Dendritic cell treated with granulocyte-macrophage colony-stimulating factor and Interleukin-4, amounts not matched to agents 40 ng/mL and 50 ng/mL, for 4 days (primary cell): ENCODE results near the gene GOPC.

Experiments used
- H3K27ac Mint-ChIP-seq: one replicate; pipeline ENCODE4 v1.8.0; 2022; ENCODE audit warnings: mild to moderate bottlenecking, mixed read lengths
- H3K27me3 Mint-ChIP-seq: one replicate; pipeline ENCODE4 v1.8.0; 2022; ENCODE audit warnings: mild to moderate bottlenecking, mixed read lengths
- H3K36me3 Mint-ChIP-seq: one replicate; pipeline ENCODE4 v1.8.0; 2022; ENCODE audit warnings: low read depth, mixed read lengths
- H3K4me1 Mint-ChIP-seq: one replicate; pipeline ENCODE4 v1.8.0; 2022; ENCODE audit warnings: low read depth, mixed read lengths
- H3K4me3 Mint-ChIP-seq: one replicate; pipeline ENCODE4 v1.8.0; 2022; ENCODE audit warnings: mild to moderate bottlenecking, moderate library complexity, mixed read lengths
- H3K9me3 Mint-ChIP-seq: one replicate; pipeline ENCODE4 v1.8.0; 2022; ENCODE audit warnings: mixed read lengths
- intact Hi-C: fragments of 100-400 bp; cut with micrococcal nuclease; formaldehyde crosslinking; loops from one replicate; pipeline ENCODE4 v1.15.0; 2022

The GOPC gene

DNA sequence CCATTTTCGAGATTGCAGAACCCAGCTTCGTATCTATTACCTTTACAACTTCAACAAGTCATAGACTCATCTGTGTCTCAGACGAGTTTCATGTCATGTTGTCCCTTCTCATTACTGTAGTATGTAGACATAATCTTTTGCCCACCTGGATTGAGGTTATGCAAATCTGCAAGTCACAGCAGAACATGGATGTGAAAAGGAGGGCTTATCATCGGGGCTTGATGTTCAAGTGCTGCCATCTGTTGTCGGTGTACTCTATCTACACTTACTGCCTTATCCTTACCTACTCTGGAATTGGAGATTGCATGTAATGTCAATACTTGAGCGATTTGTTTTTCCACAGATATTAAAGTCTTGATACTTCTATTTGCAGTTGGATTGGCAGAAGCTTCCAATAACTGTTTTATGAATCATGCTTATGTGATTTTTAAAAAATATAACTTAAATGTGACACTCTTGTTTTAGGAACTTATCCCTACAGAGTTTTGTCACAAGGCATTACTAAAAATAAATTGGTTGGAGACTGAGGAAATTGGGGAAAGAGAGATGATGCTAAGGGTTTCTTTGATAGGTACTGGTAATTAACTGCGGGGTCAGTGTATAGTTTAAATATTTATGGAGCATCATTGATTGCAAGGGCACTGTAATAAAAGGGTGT, 3.0 kb upstream of the GOPC start:
- no peak overlapping the region for H3K4me3 Mint-ChIP-seq
- H3K4me1 Mint-ChIP-seq, result peaks cover 31% of the 10 kb centered on the region
- H3K36me3 Mint-ChIP-seq, result peaks cover 15% of the 10 kb centered on the region
- intact Hi-C loops, result loop anchor here (1.0 kb wide), 2 partner anchors 155 to 259 kb away; no protein-coding TSS in a partner anchor
- H3K27me3 Mint-ChIP-seq, result no peaks in the 10 kb centered on the region
- no peaks in the 10 kb centered on the region for H3K9me3 Mint-ChIP-seq
- no peak overlapping the region for H3K27ac Mint-ChIP-seq

DNA sequence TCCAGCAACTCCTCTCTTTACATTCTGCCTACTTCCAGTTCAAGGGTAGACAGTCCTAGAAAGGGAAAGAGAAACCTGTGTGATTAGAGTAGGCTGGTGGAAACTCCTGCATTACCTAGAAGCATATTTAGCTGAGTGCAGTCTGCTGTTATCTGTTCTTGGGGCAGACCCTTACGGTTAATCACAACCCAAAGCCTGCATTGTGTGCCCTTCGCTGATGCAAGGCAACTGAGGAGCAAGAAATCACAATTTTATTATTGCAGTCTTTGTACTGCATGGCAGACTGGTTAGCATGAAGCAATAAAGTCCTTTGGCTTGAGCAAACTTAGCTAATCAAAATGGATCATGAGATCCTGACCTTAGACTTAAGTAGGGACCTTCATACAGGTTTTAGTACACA, 1.5 kb upstream of the GOPC start:
- H3K27me3 Mint-ChIP-seq, result no peaks in the 10 kb centered on the region
- H3K4me3 Mint-ChIP-seq, result no peak overlapping the region
- peaks cover 35% of the 10 kb centered on the region for H3K4me1 Mint-ChIP-seq
- intact Hi-C loops, result loop anchor here (5.0 kb wide), 2 partner anchors 47 to 73 kb away; partner anchors contain the start of gene NUS1
- H3K27ac Mint-ChIP-seq, result no peak overlapping the region
- H3K36me3 Mint-ChIP-seq, result peaks cover 23% of the 10 kb centered on the region
- no peaks in the 10 kb centered on the region for H3K9me3 Mint-ChIP-seq

DNA sequence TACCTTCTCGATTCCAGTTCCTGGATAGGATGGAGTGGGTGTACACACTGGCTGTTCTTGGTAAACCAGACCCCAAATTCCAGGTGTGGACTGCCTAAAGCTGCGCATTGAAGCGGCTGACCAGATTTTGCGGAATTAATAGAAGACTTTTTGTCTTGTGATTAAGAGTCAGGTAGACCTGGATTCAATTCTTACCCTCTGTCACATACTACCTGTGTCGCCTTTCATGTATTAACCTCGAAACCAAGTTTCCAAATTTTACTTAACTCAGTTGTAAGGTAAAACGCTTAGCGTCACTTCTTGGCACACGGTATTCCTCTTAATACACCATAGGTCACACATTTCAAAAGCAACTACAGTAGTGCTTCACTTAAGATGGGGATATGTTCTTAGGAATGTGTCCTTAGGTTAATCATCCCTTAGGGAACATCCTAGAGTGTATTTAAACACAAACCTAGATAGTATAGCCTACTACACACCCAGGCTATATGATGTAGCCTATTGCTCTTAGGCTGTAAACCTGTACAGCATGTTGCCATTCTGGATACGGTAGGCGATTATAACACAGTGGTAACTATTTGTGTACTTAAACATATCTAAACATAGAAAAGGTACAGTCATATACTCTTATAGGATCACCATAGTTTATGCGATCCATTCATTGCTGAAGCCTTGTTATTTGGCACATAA, 733 bp upstream of the GOPC start:
- peaks cover 30% of the 10 kb centered on the region for H3K36me3 Mint-ChIP-seq
- H3K27me3 Mint-ChIP-seq, result no peaks in the 10 kb centered on the region
- peaks cover 32% of the 10 kb centered on the region for H3K4me1 Mint-ChIP-seq
- intact Hi-C loops, result loop anchor here (1.0 to 5.0 kb wide), 3 partner anchors 46 to 121 kb away; partner anchors contain the start of genes DCBLD1 and NUS1
- H3K27ac Mint-ChIP-seq, result peak overlapping the region; percentile 92
- H3K9me3 Mint-ChIP-seq, result no peaks in the 10 kb centered on the region
- H3K4me3 Mint-ChIP-seq, result peak overlapping the region; percentile 97

DNA sequence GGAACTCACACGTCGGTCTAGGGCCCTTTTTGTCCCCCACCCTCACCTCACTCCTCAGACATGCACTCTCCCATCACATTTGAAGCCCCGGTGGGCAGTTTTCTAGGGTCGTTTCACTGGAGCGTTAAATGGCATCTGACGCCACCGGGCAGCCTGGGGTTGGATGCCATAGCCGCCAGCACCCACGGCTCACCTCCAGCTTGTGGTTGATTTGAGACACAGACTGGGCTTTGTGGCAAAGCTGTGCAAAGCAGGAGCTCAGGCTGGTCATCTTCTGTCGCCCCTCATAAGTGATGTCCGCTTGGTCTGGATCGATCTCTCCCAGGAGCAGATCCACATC, 530 bp downstream of the GOPC start:
- Mint-ChIP-seq H3K27ac (peak overlapping the region; percentile 92), H3K36me3 (peaks cover 42% of the 10 kb centered on the region), H3K4me3 (peak overlapping the region; percentile 97), H3K27me3 (no peaks in the 10 kb centered on the region), H3K9me3 (peaks cover 7% of the 10 kb centered on the region), H3K4me1 (peaks cover 20% of the 10 kb centered on the region)
- intact Hi-C loops, result loop anchor here (1.0 to 5.0 kb wide), 3 partner anchors 44 to 119 kb away; partner anchors contain the start of genes DCBLD1 and NUS1

DNA sequence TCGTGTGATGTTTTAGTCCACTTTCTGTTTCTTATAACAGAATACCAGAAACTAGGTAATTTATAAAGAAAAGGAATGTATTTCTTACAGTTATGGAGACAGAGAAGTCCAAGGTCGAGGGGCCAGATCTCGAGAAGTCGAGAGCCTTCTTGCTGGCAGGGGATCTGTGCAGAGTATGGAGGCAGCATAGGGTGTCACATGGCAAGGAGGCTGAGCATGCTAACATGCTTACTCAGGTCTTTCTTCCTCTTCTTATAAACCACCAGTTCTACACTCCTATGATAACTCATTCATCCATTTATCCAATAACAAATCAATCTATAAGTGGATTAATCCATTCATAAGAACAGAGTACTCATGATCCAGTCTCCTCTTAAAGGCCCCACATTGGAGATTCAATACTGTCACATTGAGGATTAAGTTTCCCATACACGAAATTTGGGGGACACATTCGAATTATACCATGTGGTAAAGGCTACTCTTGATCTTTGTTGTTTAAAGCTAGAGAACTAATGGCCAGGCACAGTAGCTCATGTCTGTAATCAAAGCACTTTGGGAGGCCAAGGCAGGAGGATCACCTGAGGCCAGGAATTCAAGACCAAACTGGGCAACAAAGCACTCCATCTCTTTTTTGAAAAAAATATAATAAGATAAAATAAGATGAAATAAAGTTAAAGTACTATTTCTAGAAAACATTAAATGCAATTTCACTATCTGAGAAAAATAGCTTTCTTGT, 2.1 kb downstream of the GOPC start:
- intact Hi-C loops, result loop anchor here (5.0 kb wide), 2 partner anchors 43 to 77 kb away; partner anchors contain the start of gene NUS1
- H3K4me3 Mint-ChIP-seq, result no peak overlapping the region
- peaks cover 53% of the 10 kb centered on the region for H3K36me3 Mint-ChIP-seq
- no peak overlapping the region for H3K27ac Mint-ChIP-seq
- H3K27me3 Mint-ChIP-seq, result no peaks in the 10 kb centered on the region
- H3K9me3 Mint-ChIP-seq, result peaks cover 15% of the 10 kb centered on the region
- H3K4me1 Mint-ChIP-seq, result peaks cover 21% of the 10 kb centered on the region

DNA sequence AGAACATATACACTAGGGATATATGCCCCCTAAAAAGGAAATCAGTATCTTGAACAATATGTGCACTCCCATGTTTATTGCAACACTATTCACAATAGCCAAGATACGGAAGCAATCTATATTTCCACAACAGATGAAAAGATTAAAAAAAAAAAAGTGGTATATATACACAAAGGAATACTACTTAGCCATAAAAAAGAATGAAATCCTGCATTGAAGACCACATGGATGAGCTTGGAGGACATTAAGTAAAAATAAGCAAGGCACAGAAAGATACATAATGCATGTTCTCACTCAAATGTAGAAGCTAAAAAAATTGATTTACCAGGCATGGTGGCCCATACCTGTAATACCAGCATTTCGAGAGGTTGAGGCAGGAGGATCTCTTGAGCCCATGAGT, 4.6 kb downstream of the GOPC start:
- intact Hi-C loops, result no loop called here
- H3K9me3 Mint-ChIP-seq, result peaks cover 15% of the 10 kb centered on the region
- H3K27ac Mint-ChIP-seq, result no peak overlapping the region
- peaks cover 22% of the 10 kb centered on the region for H3K4me1 Mint-ChIP-seq
- H3K36me3 Mint-ChIP-seq, result peaks cover 52% of the 10 kb centered on the region
- no peak overlapping the region for H3K4me3 Mint-ChIP-seq
- H3K27me3 Mint-ChIP-seq, result no peaks in the 10 kb centered on the region

DNA sequence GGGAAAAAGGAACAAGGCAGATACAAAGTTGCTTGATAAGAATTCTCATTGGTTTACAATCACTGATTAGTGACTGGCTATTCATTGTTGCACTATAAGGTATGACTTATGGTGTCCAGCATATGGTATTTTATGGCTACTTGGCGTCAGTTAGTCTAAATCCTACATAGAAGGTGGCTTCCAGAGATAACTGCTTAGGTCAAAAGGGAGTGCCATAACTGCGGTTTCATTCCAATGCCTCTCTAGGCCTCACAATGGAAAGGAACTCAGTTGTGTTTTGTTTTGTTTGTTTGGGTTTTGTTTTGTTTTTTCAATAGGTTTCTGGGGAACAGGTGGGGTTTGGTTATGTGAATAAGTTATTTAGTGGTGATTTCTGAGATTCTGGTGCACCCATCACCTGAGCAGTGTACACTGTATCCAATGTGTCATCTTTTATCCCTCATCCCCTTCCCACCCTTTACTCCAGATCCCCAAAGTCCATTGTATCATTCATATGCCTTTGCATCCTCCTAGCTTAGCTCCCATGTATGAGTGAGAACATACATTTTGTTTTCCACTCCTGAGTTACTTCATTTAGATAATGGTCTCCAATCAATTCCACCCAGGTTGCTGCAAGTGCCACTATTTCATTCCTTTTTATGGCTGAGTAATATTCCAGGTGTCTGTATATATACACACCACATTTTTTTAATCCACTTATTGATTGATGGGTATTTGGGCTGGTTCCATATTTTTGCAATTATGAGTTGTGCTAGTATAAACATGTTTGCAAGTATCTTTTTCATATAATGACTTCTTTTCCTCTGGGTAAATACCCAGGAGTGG, 7.0 kb downstream of the GOPC start:
- Mint-ChIP-seq H3K27ac (no peak overlapping the region), H3K36me3 (peaks cover 44% of the 10 kb centered on the region), H3K27me3 (no peaks in the 10 kb centered on the region)

DNA sequence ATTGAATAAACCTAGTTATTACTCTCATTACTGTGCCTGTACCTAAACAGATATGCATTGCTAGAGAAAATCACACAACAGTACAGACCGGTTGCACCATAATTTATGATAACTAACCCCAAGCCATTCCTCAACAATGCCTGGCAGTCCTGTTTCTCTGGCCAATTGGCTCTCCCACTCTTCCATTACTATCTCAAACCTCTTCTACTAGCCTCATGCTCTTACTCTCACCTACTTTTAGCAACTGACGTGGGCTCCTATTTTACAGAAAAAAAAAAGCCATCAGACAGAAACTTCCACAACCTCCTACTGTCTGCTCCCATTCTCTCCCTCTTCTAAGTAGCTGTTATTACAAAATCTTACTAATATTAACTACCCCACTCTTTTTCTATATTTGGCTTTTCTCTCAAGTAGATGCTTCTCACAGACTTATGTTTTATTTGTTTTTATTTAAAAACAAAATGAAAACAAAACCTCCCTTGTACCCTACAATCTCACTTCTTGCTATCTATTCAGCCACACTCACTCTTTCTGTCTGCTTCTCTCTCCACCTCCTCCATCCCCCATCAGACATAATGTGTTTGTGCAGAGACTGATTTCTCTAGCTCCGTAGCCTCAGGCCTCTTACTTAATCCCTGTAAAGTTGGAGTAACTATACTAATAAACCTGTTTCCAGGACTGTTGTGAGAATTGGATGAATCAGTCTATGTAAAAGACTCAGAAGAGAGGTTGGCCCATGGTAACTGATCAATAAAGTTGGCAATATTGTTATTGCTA, 9.1 kb downstream of the GOPC start:
- peaks cover 14% of the 10 kb centered on the region for H3K4me1 Mint-ChIP-seq
- no peak overlapping the region for H3K4me3 Mint-ChIP-seq
- no peaks in the 10 kb centered on the region for H3K27me3 Mint-ChIP-seq
- intact Hi-C loops, result no loop called here
- H3K9me3 Mint-ChIP-seq, result peaks cover 15% of the 10 kb centered on the region
- H3K27ac Mint-ChIP-seq, result no peak overlapping the region
- peaks cover 47% of the 10 kb centered on the region for H3K36me3 Mint-ChIP-seq

More for the DNA sequence above, 7.0 kb downstream of the GOPC start:
- no peak overlapping the region for H3K4me3 Mint-ChIP-seq
- peaks cover 18% of the 10 kb centered on the region for H3K4me1 Mint-ChIP-seq
- peaks cover 15% of the 10 kb centered on the region for H3K9me3 Mint-ChIP-seq
- intact Hi-C loops, result no loop called here

DNA sequence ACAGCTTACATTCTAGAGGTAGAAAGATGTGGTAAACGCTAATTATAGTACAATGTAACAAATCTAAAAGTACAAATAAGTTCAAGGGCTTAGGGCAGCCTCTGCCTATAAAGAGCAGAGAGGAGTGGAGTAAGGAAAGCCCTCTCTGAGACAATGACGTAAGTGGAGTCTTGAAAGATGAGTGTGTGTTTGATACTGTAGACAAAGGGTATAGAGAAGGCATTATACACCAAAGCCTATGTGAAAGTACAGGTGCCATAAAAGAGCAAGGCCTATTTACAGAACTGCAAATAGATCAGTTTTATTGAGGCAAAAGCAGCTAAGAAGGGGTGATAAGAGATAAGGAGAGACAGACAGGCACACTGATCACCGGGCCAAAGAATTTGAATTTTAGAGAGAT, 10.9 kb downstream of the GOPC start:
- Mint-ChIP-seq H3K4me1 (peaks cover 19% of the 10 kb centered on the region), H3K27me3 (no peaks in the 10 kb centered on the region), H3K9me3 (peaks cover 7% of the 10 kb centered on the region), H3K4me3 (no peak overlapping the region), H3K27ac (no peak overlapping the region), H3K36me3 (peaks cover 42% of the 10 kb centered on the region)
- intact Hi-C loops, result no loop called here

DNA sequence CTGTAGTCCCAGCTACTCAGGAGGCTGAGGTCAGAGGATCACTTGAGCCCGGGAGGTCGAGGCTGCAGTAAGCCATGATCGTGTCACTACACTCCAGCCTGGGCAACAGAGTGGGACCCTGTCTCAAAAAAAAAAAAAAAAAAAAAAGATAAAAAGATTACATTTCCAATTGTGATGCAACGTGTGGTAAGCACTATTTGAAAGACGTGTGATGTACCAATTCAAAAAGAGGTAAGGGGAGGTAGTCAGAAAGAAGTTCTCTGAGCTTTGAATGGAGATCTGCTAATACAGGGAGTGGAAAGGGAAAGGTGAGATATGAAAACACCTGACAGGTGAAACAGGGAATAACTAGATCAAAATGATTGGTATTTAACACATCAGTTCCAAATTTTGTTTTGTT, 11.9 kb downstream of the GOPC start:
- no peaks in the 10 kb centered on the region for H3K27me3 Mint-ChIP-seq
- H3K4me3 Mint-ChIP-seq, result no peak overlapping the region
- H3K27ac Mint-ChIP-seq, result no peak overlapping the region
- H3K4me1 Mint-ChIP-seq, result peaks cover 19% of the 10 kb centered on the region
- peaks cover 39% of the 10 kb centered on the region for H3K36me3 Mint-ChIP-seq
- no peaks in the 10 kb centered on the region for H3K9me3 Mint-ChIP-seq
- intact Hi-C loops, result no loop called here

DNA sequence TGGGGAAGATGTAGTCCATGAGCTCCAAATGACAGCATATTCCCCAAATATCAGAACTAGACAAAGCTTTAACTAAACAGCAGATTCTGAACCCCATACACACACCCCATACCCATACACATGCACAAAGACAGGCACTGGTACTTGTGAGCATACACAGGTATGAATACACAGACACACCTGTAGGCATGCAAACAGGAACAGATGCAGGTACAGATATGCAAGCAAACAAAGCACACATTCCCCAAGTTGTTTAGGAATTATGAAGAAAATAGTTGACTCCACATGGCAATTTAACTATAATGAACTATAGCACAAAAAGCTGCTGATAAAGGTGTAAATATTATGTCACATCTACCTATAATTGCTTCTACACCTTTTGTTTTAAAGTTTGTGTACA, 16.7 kb downstream of the GOPC start:
- Mint-ChIP-seq H3K9me3 (no peaks in the 10 kb centered on the region), H3K4me1 (peaks cover 20% of the 10 kb centered on the region), H3K4me3 (no peak overlapping the region), H3K27ac (no peak overlapping the region), H3K27me3 (no peaks in the 10 kb centered on the region), H3K36me3 (peaks cover 61% of the 10 kb centered on the region)
- intact Hi-C loops, result no loop called here

DNA sequence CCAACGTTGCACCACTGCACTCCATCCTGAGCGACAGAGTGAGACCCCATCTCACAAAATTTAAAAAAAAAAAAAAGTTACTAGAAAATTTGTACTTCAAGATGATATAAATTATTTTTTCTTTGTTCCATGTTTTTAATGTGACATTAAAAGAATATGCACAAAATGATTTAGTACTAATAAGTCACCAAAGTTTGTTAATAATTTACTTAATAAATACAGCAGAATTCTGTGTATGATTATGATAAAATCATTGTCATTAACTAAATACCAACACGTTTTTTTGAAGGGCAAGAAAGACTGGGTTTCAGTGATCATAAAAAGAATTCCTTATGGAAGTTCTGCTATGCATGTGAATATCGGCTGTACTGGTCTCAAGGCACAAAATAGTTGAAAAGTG, 28.1 kb downstream of the GOPC start:
- Mint-ChIP-seq H3K27me3 (no peaks in the 10 kb centered on the region), H3K36me3 (peaks cover 42% of the 10 kb centered on the region), H3K9me3 (no peaks in the 10 kb centered on the region), H3K27ac (no peak overlapping the region), H3K4me1 (no peaks in the 10 kb centered on the region), H3K4me3 (no peak overlapping the region)
- intact Hi-C loops, result no loop called here
